Measurements from ENCODE around the gene ATAD3B.
"Not testable (repeated sequence)": the region's sequence is repeated elsewhere in the genome, so short reads cannot be mapped to it uniquely, and the experiment has no call there.

Gene ATAD3B

DNA sequence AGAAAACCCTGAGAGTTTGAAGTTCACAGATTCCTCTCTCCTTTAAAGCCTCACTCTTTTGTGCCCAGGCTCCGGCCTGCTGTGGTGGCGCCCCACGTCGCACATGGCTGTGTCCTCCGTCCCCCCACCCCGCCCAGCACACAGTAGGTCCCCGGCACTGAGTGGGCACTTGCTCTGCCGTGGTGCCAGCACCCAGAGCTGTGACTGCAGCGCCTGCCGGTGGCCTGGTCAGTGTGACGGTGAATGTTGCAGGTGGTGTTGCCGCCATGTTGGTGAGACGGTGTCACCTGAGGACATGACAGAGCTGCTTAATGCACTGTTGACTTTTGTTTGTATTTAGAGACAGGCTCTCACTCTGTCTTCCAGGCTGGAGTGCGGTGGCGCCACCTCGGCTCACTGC lies 18.7 kb upstream of the ATAD3B start:
- DNase-seq, result no peak

DNA sequence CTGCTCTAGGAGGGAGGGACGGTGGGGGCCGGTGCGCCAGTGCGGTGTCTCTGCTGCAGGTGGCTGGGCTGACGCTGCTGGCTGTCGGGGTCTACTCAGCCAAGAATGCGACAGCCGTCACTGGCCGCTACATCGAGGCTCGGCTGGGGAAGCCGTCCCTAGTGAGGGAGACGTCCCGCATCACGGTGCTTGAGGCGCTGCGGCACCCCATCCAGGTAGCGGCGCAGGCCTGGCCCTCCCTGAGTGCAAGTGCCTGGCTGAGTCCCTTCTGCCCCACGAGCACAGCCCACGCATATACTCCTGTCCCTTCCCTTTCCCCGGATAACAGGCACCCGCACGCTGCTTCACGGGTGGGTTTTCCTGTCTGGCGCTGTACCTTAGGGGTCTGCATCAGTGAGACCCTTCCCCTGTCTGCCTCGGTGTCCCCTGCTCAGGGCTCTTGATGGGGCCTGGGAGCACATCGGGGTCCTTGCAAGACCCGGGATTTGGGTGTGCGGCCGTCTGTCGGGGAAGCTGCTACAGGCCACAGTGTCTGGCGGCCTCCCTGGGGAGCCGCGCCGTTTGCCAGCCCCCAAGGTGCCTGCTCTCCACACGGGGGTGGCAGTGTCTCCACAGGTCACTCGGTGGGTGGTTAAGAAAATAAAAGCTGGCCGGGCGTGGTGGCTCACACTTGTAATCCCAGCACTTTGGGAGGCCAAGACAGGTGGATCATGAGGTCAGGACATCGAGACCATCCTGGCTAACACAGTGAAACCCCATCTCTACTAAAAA lies 17.1 kb upstream of the ATAD3B start:
- DNase-seq, result not testable (repeated sequence)

DNA sequence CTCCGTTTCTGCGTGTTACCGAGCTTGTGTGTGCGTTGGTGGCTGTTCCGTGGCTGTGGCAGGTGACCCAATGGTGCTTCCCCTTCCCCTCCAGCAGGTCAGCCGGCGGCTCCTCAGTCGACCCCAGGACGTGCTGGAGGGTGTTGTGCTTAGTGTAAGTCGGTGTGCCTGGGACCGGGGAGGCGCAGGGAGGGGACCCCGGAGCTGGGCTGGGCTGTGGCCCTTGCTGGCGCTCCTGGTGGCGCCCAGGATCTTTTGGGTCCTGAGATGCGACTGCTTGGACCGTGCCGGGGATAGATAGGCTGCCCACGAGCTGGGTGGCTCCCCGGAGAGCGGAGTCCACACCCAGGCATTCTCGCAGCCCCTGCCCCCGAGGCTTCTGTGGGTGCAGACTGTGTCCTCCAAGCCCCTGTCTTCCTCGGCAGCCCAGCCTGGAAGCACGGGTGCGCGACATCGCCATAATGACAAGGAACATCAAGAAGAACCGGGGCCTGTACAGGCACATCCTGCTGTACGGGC lies 16.1 kb upstream of the ATAD3B start:
- no peak for DNase-seq

DNA sequence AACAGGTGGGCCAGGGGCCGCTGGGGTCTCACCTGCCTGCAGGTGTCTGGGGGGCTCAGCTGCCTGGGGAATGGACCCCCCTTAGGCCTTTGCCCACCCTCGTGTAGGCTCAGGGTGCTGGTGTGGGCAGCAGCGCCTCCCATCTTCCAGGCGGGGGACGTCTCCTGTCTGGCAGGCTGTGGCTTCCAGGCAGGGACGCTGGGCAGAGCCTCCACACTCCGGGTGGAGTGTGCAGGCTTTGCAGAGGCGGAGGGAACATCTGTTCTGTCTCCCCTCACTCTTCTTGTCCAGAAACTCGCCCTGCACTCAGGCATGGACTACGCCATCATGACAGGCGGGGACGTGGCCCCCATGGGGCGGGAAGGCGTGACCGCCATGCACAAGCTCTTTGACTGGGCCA lies 15.6 kb upstream of the ATAD3B start:
- DNase-seq, result not testable (repeated sequence)

DNA sequence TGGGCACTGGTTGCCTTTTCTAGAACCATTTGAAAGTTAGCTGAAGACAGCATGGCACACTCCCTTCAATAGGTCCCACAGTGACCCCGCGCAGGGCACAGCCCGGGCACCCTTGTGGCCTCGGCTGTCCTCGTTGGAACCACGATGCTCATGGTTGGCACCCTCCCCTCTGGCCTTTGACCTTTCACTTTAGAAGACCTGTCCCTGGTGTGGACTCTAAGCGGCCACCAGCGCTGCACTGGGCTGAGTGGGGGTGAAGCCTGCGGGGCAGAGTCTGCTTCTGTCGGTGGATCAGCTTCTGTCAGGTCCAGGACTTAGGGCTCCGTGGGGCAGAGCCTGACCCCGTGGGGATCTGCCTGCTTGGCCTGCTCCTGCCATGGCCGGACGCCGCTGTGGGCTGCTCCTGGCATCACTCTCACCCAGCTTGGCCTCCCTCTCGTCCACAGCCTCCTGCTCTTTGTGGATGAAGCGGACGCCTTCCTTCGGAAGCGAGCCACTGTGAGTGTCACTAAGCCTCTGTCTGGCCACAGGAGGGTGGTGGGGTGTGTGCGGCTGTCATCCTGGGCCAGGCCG lies 14.8 kb upstream of the ATAD3B start:
- DNase-seq, result not testable (repeated sequence)

DNA sequence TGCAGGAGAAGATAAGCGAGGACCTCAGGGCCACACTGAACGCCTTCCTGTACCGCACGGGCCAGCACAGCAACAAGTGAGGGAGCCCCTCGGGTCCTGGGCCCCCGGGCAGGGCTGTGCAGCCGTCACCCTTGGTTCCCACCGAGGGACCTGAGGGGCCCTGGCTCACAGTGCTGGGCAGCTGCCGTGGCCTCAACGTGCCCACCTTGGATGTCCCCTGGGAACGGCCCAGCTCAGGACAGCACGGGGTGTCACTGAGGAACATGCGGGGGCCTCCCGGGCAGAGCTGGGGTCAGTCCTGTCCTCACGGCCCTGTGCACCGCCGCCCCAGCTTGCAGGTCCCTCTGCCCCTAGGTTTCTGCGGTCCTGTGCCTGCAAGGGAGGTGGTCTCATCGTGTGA lies 12.4 kb upstream of the ATAD3B start:
- DNase-seq, result not testable (repeated sequence)

DNA sequence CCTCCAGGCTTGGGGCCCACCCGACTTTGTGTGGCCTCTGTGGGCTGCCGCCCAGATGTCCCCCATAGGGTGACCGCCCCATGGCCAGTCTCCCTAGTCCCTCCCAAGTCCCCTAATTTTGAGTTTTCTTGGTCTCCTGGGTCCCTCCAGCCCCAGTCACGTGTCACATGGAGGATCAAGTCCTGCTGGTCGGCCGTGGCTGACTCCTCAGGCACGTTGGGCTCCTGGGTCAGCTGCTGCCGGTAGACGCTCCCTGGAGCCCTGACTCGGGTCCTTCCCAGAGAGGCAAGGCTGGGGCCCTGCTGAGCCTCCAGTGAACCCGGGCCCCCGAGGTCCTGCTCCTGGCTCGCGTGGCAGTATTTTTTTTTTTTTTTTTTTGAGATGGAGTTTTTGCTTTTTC lies 11.9 kb upstream of the ATAD3B start:
- not testable (repeated sequence) for DNase-seq

DNA sequence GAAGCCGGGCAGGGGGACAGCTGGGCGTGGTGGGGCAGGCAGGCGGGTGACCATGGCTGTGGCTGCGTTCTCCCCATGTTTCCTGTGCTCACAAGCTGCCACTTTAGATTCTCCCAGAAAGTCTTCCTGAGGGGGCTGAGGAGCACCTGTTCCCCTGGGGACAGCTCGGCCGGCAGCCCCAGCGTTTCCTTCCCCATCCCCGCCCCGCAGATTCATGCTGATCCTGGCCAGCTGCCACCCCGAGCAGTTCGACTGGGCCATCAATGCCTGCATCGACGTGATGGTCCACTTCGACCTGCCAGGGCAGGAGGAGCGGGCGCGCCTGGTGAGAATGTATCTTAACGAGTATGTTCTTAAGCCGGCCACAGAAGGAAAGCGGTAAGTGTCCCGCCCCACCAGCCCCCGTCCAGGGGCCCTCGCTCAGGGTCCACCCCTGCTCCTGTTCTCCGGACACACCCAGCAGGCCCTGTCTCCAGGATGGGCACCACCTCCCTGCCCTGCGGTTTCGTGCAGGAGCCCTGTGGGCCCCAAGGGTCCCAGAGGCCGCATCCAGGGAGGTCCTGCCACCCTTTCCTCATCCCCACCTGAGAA lies 10.9 kb upstream of the ATAD3B start:
- no peak for DNase-seq

DNA sequence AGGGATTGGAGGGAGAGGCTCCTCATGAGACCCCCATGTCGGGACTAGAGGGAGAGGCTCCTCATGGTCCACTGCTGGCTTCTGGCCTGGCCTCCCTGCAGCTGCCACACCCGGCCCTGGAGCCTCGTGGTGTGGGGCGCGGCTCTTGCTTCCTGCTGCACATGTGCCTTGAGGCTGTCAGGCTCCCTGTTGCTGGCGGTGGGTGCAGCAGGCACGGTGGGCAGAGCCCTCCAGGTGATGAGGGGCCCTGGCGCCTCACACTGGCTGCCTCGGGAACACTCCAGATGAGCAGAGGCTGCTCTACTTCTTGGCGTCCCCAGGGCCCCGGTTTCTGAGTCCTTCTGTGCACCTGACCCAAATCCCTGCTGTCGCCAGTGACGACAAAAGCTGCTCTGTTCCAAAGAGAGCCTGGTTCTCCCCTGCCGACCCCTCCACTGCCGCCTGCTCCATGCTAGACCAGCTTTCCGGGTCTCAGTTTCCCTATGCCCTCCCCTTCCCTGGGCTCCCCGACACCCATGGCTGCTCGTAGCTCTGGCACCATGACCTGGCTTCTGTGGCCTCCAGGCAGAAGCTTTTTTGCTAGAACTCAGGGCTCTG lies 9.7 kb upstream of the ATAD3B start:
- DNase-seq, result no peak

DNA sequence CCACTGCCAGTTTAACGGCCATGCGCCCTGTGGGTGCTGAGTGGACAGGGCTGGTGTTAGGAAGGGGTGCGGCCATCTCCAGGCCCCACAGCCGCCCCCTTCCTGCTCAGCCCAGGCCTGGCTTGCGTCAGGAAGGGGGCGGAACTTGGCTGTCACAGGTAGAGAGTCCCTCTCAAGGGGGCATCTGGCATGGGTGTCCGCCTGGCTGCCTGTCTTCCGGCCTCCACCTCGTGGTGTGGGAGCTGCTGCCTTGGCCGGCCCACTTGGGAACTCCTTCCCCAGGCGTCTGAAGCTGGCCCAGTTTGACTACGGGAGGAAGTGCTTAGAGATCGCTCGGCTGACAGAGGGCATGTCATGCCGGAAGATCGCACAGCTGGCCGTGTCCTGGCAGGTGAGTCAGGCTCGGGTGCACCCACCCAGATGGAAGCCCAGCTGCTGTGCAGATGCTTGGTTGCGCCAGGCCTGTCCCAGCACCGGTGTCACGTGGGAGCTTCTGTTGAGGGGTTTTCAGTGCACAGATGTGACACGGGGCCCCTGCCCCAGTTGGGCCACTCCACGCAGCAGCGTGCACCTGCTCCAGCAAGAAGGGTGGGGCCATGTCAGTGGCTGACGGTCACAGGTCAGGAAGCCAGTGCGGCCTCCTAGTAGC lies 9.1 kb upstream of the ATAD3B start:
- DNase-seq, result peak; percentile 25

DNA sequence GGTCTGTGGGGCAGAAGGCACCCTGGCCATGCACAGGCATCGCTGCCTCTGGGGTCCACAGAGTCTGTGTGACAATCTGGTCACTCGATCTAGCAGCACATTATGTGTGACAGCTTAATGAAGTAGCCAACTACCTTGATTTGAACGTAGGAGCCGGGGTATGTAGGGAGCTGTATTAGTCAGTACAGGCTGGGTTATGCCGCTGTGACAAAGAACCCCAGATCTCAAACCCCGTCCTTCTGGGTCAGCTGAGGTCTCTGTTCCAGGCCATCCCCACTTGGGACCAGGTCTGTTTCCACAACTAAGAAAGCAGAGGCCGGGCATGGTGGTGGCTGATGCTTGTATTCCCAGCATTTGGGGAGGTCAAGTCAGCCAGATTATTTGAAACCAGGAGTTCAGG lies 8.3 kb upstream of the ATAD3B start:
- no peak for DNase-seq

DNA sequence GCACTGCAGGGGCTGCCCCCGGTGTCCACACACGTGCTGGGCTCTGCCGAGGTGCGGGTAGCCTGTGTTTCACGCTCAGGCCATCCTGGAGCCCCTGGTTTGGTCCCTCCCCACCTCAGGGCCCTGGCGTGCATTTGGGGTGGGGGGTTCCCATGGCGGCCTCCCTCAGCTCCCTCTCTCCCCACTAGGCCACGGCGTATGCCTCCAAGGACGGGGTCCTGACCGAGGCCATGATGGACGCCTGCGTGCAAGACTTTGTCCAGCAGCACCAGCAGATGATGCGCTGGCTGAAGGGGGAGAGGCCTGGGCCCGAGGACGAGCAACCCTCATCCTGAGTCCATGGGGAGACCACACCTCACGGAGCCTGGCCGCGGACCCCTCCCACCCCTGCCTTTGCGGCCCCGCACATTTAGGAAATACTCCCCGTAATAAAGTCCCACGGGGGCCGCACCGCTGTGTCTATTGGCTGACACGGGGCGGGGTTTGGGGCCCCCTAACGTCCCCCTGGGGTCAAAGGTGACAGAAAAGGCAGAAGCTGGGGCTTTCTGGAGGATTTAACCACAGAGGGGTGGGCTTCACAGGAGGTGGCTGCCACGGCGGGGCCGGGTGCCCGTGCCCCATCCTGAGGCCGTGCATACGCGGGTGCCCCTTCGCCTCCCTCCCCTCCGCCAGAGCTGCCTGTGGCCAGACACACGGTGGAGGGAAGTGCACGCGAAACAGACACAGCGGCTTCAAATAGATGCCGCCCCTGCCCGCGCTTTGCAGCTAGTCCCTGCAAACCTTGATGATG lies 3.2 kb upstream of the ATAD3B start:
- not testable (repeated sequence) for DNase-seq

DNA sequence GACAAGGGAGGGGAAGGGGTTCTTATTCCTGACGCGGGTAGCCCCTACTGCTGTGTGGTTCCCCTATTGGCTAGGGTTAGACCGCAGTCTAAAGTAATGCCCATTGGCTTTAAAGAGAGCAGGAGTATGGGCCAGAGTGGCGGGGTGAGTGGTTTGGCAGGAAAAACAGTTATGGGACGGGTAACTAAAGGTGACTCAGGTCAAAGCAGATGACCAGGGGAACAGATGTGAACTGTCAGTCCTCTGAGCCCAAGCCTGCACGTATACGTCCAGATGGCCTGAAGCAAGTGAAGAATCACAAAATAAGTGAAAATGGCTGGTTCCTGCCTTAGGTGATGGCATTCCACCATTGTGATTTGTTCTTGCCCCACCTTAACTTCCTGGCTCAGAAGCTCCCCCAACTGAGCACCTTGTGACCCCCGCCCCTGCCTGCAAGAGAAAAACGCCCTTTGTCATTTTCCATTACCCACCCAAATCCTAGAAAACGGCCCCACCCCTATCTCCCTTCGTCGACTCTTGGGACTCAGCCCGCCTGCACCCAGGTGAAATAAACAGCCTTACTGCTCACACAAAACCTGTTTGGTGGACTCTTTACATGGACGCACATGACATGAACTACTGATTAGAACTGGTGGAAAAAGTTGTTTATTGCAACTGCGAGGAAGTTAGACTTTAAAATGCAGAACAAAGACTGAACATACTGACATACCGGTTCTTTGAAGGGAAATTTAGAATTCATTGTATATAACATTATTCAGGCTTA lies 758 bp upstream of the ATAD3B start:
- DNase-seq, result no peak

DNA sequence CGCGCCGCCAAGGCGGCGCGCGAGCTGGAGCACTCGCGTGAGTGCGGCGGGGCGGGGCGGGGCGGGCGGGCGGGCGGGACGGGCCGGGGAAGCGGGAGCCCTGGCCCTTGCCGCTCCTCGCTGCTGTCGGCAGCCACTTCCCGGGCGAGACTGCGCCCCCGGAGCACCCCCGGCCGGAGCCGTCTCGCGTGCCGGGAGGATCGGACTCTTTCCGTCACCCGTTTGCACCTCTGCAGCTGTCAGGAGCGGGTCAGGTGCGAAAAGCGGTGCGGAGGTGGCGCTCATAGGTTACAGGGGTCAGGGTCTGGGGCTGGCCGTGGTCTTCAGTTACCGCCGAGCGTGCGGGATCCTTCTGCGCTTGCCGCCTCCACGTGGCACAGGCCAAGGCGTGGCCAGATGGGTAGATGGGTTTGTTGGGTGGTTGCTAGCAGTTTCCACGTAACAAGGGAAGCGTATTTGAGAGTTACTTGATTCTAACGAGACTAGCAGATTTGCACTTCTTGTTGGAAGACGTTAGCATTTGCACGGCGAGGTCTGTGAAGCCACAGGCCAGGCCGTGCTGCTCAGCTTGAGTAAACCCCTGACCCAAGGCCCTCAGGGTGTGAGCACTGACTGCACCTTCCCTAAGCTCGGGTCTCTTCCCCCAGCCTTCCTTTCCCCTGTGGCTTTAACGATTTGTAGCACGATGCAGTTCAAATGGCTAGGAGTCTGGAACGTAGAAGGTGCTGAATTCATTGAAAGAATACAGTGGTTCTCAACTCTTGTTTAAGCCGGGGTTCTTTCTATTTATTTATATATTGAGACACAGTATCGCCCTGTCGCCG lies 700 bp downstream of the ATAD3B start:
- not testable (repeated sequence) for DNase-seq

DNA sequence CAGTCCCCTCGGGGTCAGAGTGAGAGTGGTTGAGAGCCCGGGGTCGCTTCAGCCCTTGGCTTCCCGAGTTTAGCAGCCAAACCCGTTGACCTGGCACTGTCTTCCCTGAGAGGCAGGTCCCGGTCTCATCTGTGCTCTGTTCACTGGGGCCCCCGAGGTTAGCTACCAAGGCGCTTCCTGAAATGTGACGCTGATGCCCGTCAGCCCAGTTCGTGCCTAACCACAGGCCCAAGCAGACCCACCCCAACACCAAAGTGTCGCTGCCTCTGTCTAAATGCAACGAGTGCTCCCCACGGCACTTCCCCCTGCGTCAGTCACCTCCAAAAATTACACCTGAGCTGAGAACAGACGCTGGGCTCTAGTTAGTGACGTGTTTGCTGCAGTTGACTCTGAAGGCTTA lies 4.4 kb downstream of the ATAD3B start:
- peak; percentile 50 for DNase-seq

DNA sequence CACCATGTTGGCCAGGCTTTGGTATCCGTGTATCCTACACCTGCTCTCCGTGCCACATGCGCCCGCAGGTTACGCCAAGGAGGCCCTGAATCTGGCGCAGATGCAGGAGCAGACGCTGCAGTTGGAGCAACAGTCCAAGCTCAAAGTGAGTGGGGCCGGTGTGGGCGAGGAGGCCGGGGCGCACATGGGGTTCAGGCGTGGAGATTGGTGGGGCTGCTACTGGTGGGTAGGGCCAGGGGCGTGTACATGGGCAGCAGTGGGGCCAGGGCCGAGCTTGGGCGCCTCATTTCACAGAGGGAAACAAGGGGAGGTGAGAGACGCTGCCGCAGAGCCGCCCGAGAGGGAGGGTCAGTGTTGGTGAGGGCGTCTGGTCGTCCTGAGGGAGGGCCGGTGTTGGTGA lies 5.6 kb downstream of the ATAD3B start:
- DNase-seq, result no peak

DNA sequence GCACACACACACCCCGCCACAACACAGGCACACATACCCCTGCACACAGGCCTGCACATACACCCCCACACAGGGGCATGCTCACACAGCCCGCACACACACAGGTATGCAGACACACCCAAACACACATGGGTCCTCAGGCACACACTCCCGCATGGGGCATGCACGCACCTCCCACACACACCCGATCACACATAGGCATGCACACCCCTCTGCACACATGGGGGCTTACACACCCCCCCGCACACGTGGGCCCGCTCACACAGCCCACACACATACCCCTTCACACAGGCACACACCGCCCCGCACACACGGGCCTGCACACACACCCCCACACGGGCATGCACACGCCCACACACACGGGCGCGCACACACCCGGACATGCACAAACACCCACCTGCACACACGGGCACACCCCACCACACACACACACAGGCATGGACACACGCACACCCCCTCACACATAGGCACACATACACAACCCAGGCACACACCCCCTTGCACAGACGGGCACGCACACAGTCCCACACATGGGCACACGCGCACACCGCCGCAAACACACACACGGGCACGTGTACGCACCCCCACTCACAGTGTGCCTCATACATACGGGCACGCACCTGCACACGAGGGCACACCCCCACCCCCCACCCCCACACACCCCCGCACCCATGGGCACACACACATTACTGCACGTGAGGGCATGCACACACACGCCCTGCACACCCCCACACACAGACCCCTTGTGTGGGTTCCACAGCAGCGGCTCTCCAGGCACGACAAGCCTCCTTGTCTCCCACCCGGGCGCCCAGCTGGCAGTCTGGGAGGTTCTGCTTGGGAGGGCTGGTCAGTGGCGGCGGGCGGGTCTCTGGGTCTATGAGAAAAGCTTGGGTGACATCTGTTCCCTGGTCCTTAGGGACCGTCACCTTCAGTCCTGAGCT lies 8.3 kb downstream of the ATAD3B start:
- no peak for DNase-seq

DNA sequence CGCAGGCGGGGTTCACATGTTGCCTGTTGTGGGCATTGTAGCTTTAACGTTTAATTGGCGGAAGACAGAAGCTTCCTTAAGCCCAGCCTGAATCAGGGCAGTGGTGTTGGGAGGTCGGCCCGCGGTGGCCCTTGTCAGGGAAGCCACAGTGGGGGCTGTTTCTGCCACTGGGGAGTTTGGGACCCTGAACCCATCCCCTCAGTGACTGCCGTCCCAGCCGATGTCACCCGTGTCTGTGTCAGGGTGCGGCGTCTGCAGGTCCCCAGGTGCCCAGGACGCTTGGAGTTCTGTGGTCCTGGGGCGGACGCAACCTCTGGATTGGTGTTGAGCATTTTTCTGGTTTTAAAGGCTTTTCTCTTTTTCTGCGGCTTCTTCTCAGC lies 8.9 kb downstream of the ATAD3B start:
- not testable (repeated sequence) for DNase-seq

DNA sequence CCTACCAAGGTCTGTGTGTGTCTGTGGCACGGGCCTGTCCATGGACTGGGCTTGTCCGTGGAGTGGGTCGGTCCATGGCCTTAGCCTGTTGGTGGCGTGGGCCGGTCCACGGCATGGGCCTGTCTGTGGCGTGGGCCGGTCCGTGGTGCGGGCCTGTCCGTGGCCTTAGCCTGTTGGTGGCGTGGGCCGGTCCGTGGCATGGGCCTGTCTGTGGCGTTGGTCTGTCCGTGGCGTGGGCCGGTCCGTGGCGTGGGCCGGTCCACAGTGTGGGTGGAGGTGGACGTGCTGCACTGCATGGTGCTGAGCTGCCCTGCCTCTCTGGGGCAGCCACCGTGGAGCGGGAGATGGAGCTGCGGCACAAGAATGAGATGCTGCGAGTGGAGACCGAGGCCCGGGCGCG lies 10.2 kb downstream of the ATAD3B start:
- not testable (repeated sequence) for DNase-seq

DNA sequence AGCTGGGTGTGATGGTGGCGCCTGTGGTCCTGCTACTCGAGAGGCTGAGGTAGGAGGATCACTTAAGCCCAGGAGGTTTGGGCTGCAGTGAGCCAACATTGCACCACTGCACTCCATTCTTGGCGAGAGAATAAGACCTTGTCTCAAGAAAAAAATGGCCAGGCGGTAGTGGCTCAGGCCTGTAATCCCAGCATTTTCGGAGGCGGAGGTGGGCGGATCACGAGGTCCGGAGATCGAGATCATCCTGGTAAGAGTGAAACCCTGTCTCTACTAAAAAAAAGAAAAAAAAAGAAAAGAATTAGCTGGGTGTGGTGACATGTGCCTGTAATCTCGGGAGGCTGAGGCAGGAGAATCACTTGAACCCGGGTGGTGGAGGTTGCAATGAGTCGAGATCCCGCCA lies 11.3 kb downstream of the ATAD3B start:
- DNase-seq, result no peak

Measured in CD4-positive, alpha-beta T cell treated with Interferon gamma for 1 hour (primary cell).